GM12878 (cell line): Measurements from ENCODE around the gene TMEM132C. TPM values are rescaled to one million over a fixed set of nuclear protein-coding genes. Genes with fewer than 3 reads are reported as not detected.

Source experiments
- ATAC-seq: fragments of 200-7000 bp; cut with Tn5 transposase; 3 replicates; pipeline ENCODE4 v1.9.1; 2020; ENCODE audit warnings: mild to moderate bottlenecking, moderate library complexity
- BruUV-seq: library from RNA; stranded (reverse); fragments of 400-500 nt; replicated peaks from 2 replicates; lab custom pipeline; 2021; lab: Mats Ljungman, UMichigan
- CTCF ChIA-PET: fragments of 300-600 bp; sonication (Branson Sonifier 250); formaldehyde crosslinking; extraction: SDS; loops from one replicate; lab custom pipeline; 2021; ENCODE audit warnings: inconsistent platforms; lab: Yijun Ruan, JAX
- POLR2A ChIA-PET: fragments of 350-600 bp; formaldehyde crosslinking; extraction: SDS; loops from one replicate; lab custom pipeline; 2021; ENCODE audit warnings: inconsistent platforms; lab: Charles Lee
- RAD21 ChIA-PET: fragments of 300-600 bp; sonication (Branson Sonifier 250); formaldehyde crosslinking; loops from one replicate; lab custom pipeline; 2023; ENCODE audit warnings: antibody characterized with exemption; ENCODE audit not compliant: unreplicated experiment; lab: Charles Lee
- SMC1A ChIA-PET: fragments of 300-600 bp; sonication (Branson Sonifier 250); formaldehyde crosslinking; loops from one replicate; lab custom pipeline; 2023; ENCODE audit not compliant: unreplicated experiment, uncharacterized antibody; lab: Charles Lee
- DNase-seq: peaks from one replicate; pipeline ENCODE4 v3.0.0-alpha.2; 2011; ENCODE audit warnings: low read depth, low spot score
- FAIRE-seq: peaks from 3 replicates; lab custom pipeline; 2011; peaks lifted over from hg19 to GRCh38; lab: Jason Lieb, UNC
- H2AFZ ChIP-seq: 2 replicates; pipeline ENCODE4 v1.6.0; 2011; ENCODE audit warnings: low read depth, low read length, control low read depth; ENCODE audit not compliant: control insufficient read depth
- H3K27ac ChIP-seq: 2 replicates; pipeline ENCODE4 v1.5.1; 2011; ENCODE audit warnings: control low read depth; ENCODE audit not compliant: control insufficient read depth, insufficient read depth
- H3K27me3 ChIP-seq, 2 experiments: replicated peaks in 1 of 2; 2 replicates each; pipeline versions ENCODE4 v1.6.0 to v1.6.1; 2011; ENCODE audit warnings: low read length in 1 of 2; ENCODE audit not compliant: control insufficient read depth in 2 of 2, insufficient read depth in 2 of 2
- H3K36me3 ChIP-seq, 2 experiments: 2 replicates each; pipeline ENCODE4 v1.5.1; 2011; ENCODE audit warnings: low read length in 1 of 2; ENCODE audit not compliant: control insufficient read depth in 2 of 2, insufficient read depth in 2 of 2
- H3K4me1 ChIP-seq: 2 replicates; pipeline ENCODE4 v1.6.1; 2011; ENCODE audit warnings: mild to moderate bottlenecking, low read length, moderate library complexity, mixed read lengths; ENCODE audit not compliant: control insufficient read depth, insufficient read depth
- H3K4me2 ChIP-seq: 2 replicates; pipeline ENCODE4 v1.6.0; 2011; ENCODE audit warnings: control low read depth; ENCODE audit not compliant: control insufficient read depth, insufficient read depth
- H3K4me3 ChIP-seq: fragments of 200-600 bp; sonication (generic); 2 replicates; pipeline ENCODE4 v1.5.1; 2016
- H3K79me2 ChIP-seq: 2 replicates; pipeline ENCODE4 v1.6.0; 2011; ENCODE audit warnings: low read length; ENCODE audit not compliant: control insufficient read depth, insufficient read depth
- H3K9ac ChIP-seq: 2 replicates; pipeline ENCODE4 v1.8.0; 2011; ENCODE audit warnings: low read length, control low read depth, mixed read lengths; ENCODE audit not compliant: control insufficient read depth, insufficient read depth
- H3K9me3 ChIP-seq: replicated peaks from 3 replicates; pipeline ENCODE4 v1.5.1; 2011; ENCODE audit warnings: mild to moderate bottlenecking, low read length; ENCODE audit not compliant: control insufficient read depth, insufficient read depth
- H4K20me1 ChIP-seq: 2 replicates; pipeline ENCODE4 v1.6.0; 2011; ENCODE audit not compliant: control insufficient read depth, insufficient read depth
- CBX5 ChIP-seq: sonication (generic); IDR thresholded peaks from 2 replicates; pipeline ENCODE4 v1.6.1; 2016; ENCODE audit warnings: low read depth, moderate library complexity, mild to moderate bottlenecking, inconsistent platforms
- E4F1 ChIP-seq: fragments of 450-650 bp; IDR thresholded peaks from 2 replicates; pipeline ENCODE4 v1.6.1; 2018; ENCODE audit warnings: borderline replicate concordance, mild to moderate bottlenecking; ENCODE audit not compliant: partially characterized antibody
- EGR1 ChIP-seq, 2 experiments: IDR thresholded peaks; 1 replicate in 1 of 2; 2 replicates in 1 of 2; pipeline ENCODE4 v1.6.1; 2011 to 2012; ENCODE audit warnings: low read depth in 2 of 2, low read length in 2 of 2, borderline replicate concordance in 1 of 2, mild to moderate bottlenecking in 1 of 2, moderate library complexity in 1 of 2
- HDGF ChIP-seq: fragments of 450-650 bp; IDR thresholded peaks from 2 replicates; pipeline ENCODE4 v1.6.1; 2016; ENCODE audit warnings: antibody characterized with exemption
- JUNB ChIP-seq: IDR thresholded peaks from 2 replicates; pipeline ENCODE4 v1.6.1; 2016; ENCODE audit warnings: antibody characterized with exemption, mild to moderate bottlenecking
- JUND ChIP-seq: IDR thresholded peaks from 2 replicates; pipeline ENCODE4 v1.6.1; 2012; ENCODE audit warnings: low read depth, mild to moderate bottlenecking, low read length, improper control_type of control experiment, moderate library complexity
- MEF2A ChIP-seq: IDR thresholded peaks from 2 replicates; pipeline ENCODE4 v1.6.1; 2011; ENCODE audit warnings: low read depth, mild to moderate bottlenecking, low read length, moderate library complexity; ENCODE audit not compliant: insufficient read depth
- NBN ChIP-seq: fragments of 450-650 bp; IDR thresholded peaks from 2 replicates; pipeline ENCODE4 v1.6.1; 2016
- NR2F1 ChIP-seq: fragments of 450-650 bp; conservative IDR thresholded peaks from 2 replicates; pipeline ENCODE4 v1.6.1; 2017; ENCODE audit warnings: mild to moderate bottlenecking
- PML ChIP-seq: IDR thresholded peaks from 2 replicates; pipeline ENCODE4 v1.6.1; 2012; ENCODE audit warnings: low read length, inconsistent platforms
- PRDM15 ChIP-seq: fragments of 450-650 bp; formaldehyde crosslinking; IDR thresholded peaks from 2 replicates; pipeline ENCODE4 v1.4.0; 2020; ENCODE audit warnings: mild to moderate bottlenecking, moderate library complexity
- SUPT20H ChIP-seq: IDR thresholded peaks from 2 replicates; pipeline ENCODE4 v1.6.1; 2011; ENCODE audit warnings: low read depth, mild to moderate bottlenecking, low read length, moderate library complexity, borderline replicate concordance; ENCODE audit not compliant: control insufficient read depth
- ZBTB11 ChIP-seq: fragments of 450-650 bp; formaldehyde crosslinking; IDR thresholded peaks from 2 replicates; pipeline ENCODE4 v1.5.0; 2022; ENCODE audit warnings: mild to moderate bottlenecking, missing genetic modification characterization
- ZNF274 ChIP-seq: IDR thresholded peaks from one replicate; pipeline ENCODE4 v1.8.0; 2011; ENCODE audit not compliant: insufficient read length, insufficient read depth
- WGBS: methylation state at CpG from one replicate; pipeline ENCODE4 v1.1.6; 2016; ENCODE audit warnings: low lambda C conversion rate; ENCODE audit not compliant: insufficient replicate concordance, insufficient coverage; ENCODE audit errors: missing lambda C conversion rate; 5-methylcytosine and 5-hydroxymethylcytosine counted together
- in situ Hi-C: fragments of 300-500 bp; cut with MboI; formaldehyde crosslinking; loops from 9 replicates; pipeline ENCODE4 v1.14.3; 2018; ENCODE audit warnings: mixed read lengths
- intact Hi-C: fragments of 100-400 bp; cut with micrococcal nuclease; formaldehyde crosslinking; loops from one replicate; pipeline ENCODE4 v1.14.2; 2022; ENCODE audit not compliant: unreplicated experiment
- polyA plus RNA-seq, 11 experiments: library from polyadenylated mRNA; depleted of rRNA in 4 of 11; unstranded in 6 of 11; stranded (reverse) in 5 of 11; fragments of >200 nt; fragmentation: Nextera tagmentation in 4 of 11; fragmentation: Illumina TruSeq in 1 of 11; extraction: Ambion mirVana in 4 of 11; extraction: Trizol in 1 of 11; gene quantifications; 1 replicate in 1 of 11; 2 replicates in 10 of 11; pipeline versions ENCODE4 v1.2.1 to v1.2.3, GENCODE V29; 2011 to 2016; ENCODE audit warnings: inconsistent platforms in 2 of 11, missing spikeins in 2 of 11, low read depth in 1 of 11
- total RNA-seq, 4 experiments: library from RNA; depleted of rRNA in 3 of 4; stranded (reverse); fragments of >200 nt in 3 of 4; fragmentation: Illumina TruSeq in 1 of 4; extraction: Trizol in 1 of 4; gene quantifications; 2 replicates each; pipeline versions ENCODE4 v1.2.1 to v1.2.3, GENCODE V29; 2013 to 2021

Gene TMEM132C
- total and polyA plus RNA-seq, 10 of the 15 experiments (the other 5 are each of a cell fraction or from before 2014, with no cell fraction given), result not detected

DNA sequence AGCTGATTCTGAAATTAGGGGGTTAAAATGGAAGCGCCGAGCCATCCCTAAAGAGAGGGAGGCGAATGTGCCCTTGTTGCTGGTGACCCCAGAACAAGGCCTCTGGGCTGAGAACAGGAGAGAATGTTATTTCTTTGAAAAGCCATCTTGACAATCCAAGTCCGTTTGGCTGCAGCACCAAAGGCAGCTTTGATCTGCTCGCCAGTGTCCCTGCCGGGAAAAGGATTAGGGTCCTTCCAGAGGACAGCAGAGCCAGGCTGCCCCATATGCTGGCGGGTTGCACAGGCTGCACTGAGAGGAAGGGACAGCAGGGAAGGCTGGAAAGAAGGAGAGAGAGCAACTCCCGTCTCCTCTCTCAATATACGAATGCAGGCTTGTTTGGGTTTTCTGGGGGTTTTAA, 141.7 kb downstream of the TMEM132C start (continued):
- TF ChIP-seq E4F1 (no peak), JUNB (no peak), CBX5 (no peak)

DNA sequence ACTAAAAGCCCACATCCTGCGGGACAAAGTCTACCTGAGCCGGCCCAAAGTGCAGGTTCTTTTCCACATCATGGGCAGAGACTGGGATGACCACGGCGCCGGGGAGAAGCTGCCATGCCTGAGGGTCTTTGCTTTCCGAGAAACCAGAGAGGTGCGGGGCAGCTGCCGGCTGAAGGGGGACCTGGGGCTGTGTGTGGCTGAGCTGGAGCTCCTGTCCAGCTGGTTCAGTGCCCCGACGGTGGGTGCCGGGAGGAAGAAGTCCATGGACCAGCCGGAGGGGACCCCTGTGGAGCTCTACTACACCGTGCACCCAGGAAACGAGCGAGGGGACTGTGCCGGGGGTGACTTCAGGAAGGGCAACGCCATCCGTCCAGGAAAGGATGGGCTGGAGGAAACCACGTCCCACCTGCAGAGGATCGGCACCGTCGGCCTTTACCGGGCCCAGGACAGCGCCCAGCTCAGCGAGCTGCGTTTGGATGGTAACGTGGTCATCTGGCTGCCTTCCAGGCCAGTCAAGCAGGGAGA, 148.1 kb downstream of the TMEM132C start:
- in situ Hi-C loops (no loop called here), intact Hi-C loops (no loop called here)
- H3K27ac ChIP-seq, result no peak overlapping the region
- no peaks in the 10 kb centered on the region for H4K20me1 ChIP-seq
- ChIA-PET POLR2A (interaction anchor here (0.6 kb wide), 1 partner anchor 884 kb away, joined by 4 read pairs; no protein-coding TSS in a partner anchor), RAD21 (no interaction called here), SMC1A (no interaction called here), CTCF (interaction anchor here (1.9 kb wide), 1 partner anchor 27 kb away, joined by 4 read pairs; no protein-coding TSS in a partner anchor)
- BruUV-seq, result no TSS peak
- H3K4me1 ChIP-seq, result no peaks in the 10 kb centered on the region
- H3K4me3 ChIP-seq, result no peak overlapping the region
- no peak overlapping the region for H3K9ac ChIP-seq
- H2AFZ ChIP-seq, result no peak overlapping the region
- no peaks in the 10 kb centered on the region for H3K79me2 ChIP-seq
- WGBS, result 51% methylated on average over 27 of the region's 27 CpGs
- no peak for ATAC-seq
- H3K9me3 ChIP-seq, result no peaks in the 10 kb centered on the region
- no peak for DNase-seq
- no peak overlapping the region for H3K4me2 ChIP-seq
- no peaks in the 10 kb centered on the region for H3K27me3 ChIP-seq
- FAIRE-seq, result no peak
- H3K36me3 ChIP-seq, result no peaks in the 10 kb centered on the region
- no peak for TF ChIP-seq NR2F1
- TF ChIP-seq PRDM15 (CRISPR knock-in tag), result no peak
- TF ChIP-seq SUPT20H, result no peak
- TF ChIP-seq PML, result no peak
- no peak for TF ChIP-seq NBN
- no peak for TF ChIP-seq HDGF
- TF ChIP-seq ZBTB11 (CRISPR knock-in tag), result no peak
- TF ChIP-seq ZNF274, result no peak
- no peak for TF ChIP-seq MEF2A
- no peak for TF ChIP-seq JUND
- TF ChIP-seq EGR1 (IDR thresholded peaks at IDR 0.05; ENCODE audit: borderline replicate concordance in 1 of 2, low read depth in 2 of 2, low read length in 2 of 2), result no peak
- no peak for TF ChIP-seq CBX5
